IMR-90 (cell line): ENCODE results near the gene EDN2. TPM values are rescaled to one million over a fixed set of nuclear protein-coding genes. Genes with fewer than 3 reads are reported as not detected.

Experiments
- ATAC-seq: fragments of 200-7000 bp; cut with Tn5 transposase; 2 replicates; pipeline ENCODE4 v1.9.1; 2020; ENCODE audit warnings: low read depth, mild to moderate bottlenecking, moderate library complexity
- BruUV-seq: library from RNA; stranded (reverse); fragments of 400-500 nt; replicated peaks from 2 replicates; lab custom pipeline; 2021; lab: Mats Ljungman, UMichigan
- CTCF ChIA-PET: fragments of 300-600 bp; formaldehyde crosslinking; extraction: SDS; loops from one replicate; lab custom pipeline; 2021; ENCODE audit warnings: antibody characterized with exemption; lab: Yijun Ruan, JAX
- POLR2A ChIA-PET: fragments of 300-600 bp; sonication (Branson Sonifier 250); formaldehyde crosslinking; loops from one replicate; lab custom pipeline; 2022; ENCODE audit warnings: antibody characterized with exemption; ENCODE audit not compliant: unreplicated experiment; lab: Charles Lee
- DNase-seq: peaks from one replicate; pipeline ENCODE4 v3.0.0; 2013
- H2AFZ ChIP-seq: replicated peaks from 2 replicates; pipeline ENCODE3; 2013; ENCODE audit warnings: low read length, mild to moderate bottlenecking; ENCODE audit not compliant: poor library complexity
- H2AK5ac ChIP-seq: 2 replicates; pipeline ENCODE4 v1.6.1; 2013; ENCODE audit warnings: low read depth, low read length, inconsistent platforms
- H2AK9ac ChIP-seq: replicated peaks from 2 replicates; pipeline ENCODE3; 2013; ENCODE audit warnings: mild to moderate bottlenecking, low read depth, low read length, moderate library complexity; ENCODE audit not compliant: poor library complexity
- H2BK120ac ChIP-seq: 2 replicates; pipeline ENCODE4 v1.6.1; 2013; ENCODE audit warnings: low read depth, low read length, inconsistent platforms
- H2BK15ac ChIP-seq: 3 replicates; pipeline ENCODE4 v1.6.1; 2013; ENCODE audit warnings: low read depth, low read length, inconsistent platforms
- H2BK20ac ChIP-seq: 2 replicates; pipeline ENCODE4 v1.6.1; 2013; ENCODE audit warnings: low read depth, mild to moderate bottlenecking, inconsistent platforms, low read length, moderate library complexity
- H2BK5ac ChIP-seq: 2 replicates; pipeline ENCODE4 v1.6.1; 2013; ENCODE audit warnings: mild to moderate bottlenecking, low read depth, low read length, inconsistent platforms; ENCODE audit not compliant: poor library complexity, severe bottlenecking
- H3K14ac ChIP-seq: replicated peaks from 2 replicates; pipeline ENCODE4 v1.6.1; 2013; ENCODE audit warnings: low read depth, low read length, inconsistent platforms
- H3K18ac ChIP-seq: 2 replicates; pipeline ENCODE4 v1.6.1; 2013; ENCODE audit warnings: low read depth, low read length, control low read depth
- H3K23ac ChIP-seq: 2 replicates; pipeline ENCODE4 v1.6.1; 2013; ENCODE audit warnings: low read depth, low read length, inconsistent platforms
- H3K27ac ChIP-seq: 2 replicates; pipeline ENCODE4 v1.5.1; 2013; ENCODE audit warnings: mild to moderate bottlenecking, control low read depth, low read length; ENCODE audit not compliant: insufficient read depth
- H3K27me3 ChIP-seq: 2 replicates; pipeline ENCODE4 v1.6.1; 2013; ENCODE audit warnings: low read length; ENCODE audit not compliant: control insufficient read depth, insufficient read depth
- H3K36me3 ChIP-seq: 2 replicates; pipeline ENCODE4 v1.6.1; 2013; ENCODE audit warnings: low read length, mixed read lengths; ENCODE audit not compliant: control insufficient read depth, insufficient read depth
- H3K4ac ChIP-seq: 2 replicates; pipeline ENCODE4 v1.6.1; 2013; ENCODE audit warnings: low read depth, low read length, inconsistent platforms
- H3K4me1 ChIP-seq: 2 replicates; pipeline ENCODE4 v1.6.1; 2013; ENCODE audit warnings: low read length, mixed read lengths; ENCODE audit not compliant: control insufficient read depth, insufficient read depth
- H3K4me2 ChIP-seq: 2 replicates; pipeline ENCODE4 v1.6.1; 2013; ENCODE audit warnings: low read depth, mild to moderate bottlenecking, control low read depth, low read length, moderate library complexity
- H3K4me3 ChIP-seq: 2 replicates; pipeline ENCODE4 v1.5.1; 2013; ENCODE audit warnings: low read depth, mild to moderate bottlenecking, control low read depth, low read length, moderate library complexity; ENCODE audit not compliant: insufficient read depth
- H3K56ac ChIP-seq: 2 replicates; pipeline ENCODE4 v1.6.1; 2013; ENCODE audit warnings: low read length, inconsistent platforms; ENCODE audit not compliant: insufficient read depth; ENCODE audit errors: extremely low read depth
- H3K79me1 ChIP-seq, 2 experiments: 2 replicates each; pipeline ENCODE4 v1.6.1; 2013; ENCODE audit warnings: low read length in 2 of 2, inconsistent platforms in 1 of 2, low read depth in 1 of 2
- H3K9ac ChIP-seq: 2 replicates; pipeline ENCODE4 v1.6.1; 2013; ENCODE audit warnings: low read depth, low read length, control low read depth
- H3K9me1 ChIP-seq: 2 replicates; pipeline ENCODE4 v1.6.1; 2013; ENCODE audit warnings: low read length, inconsistent platforms; ENCODE audit not compliant: insufficient read depth
- H3K9me3 ChIP-seq: 2 replicates; pipeline ENCODE4 v1.6.1; 2013; ENCODE audit warnings: low read length; ENCODE audit not compliant: control insufficient read depth, insufficient read depth
- H4K20me1 ChIP-seq: 2 replicates; pipeline ENCODE4 v1.6.1; 2013; ENCODE audit warnings: low read length, inconsistent platforms; ENCODE audit not compliant: insufficient read depth
- H4K5ac ChIP-seq: 2 replicates; pipeline ENCODE4 v1.6.1; 2013; ENCODE audit warnings: mild to moderate bottlenecking, low read depth, low read length, control low read depth
- H4K8ac ChIP-seq, 2 experiments: 2 replicates each; pipeline ENCODE4 v1.6.1; 2013; ENCODE audit warnings: low read depth in 2 of 2, low read length in 2 of 2, control low read depth in 1 of 2, inconsistent platforms in 1 of 2
- H4K91ac ChIP-seq: 2 replicates; pipeline ENCODE4 v1.6.1; 2013; ENCODE audit warnings: low read depth, low read length, inconsistent platforms; ENCODE audit not compliant: insufficient read depth
- BHLHE40 ChIP-seq: fragments of 150-350 bp; IDR thresholded peaks from 2 replicates; pipeline ENCODE4 v1.6.1; 2016; ENCODE audit warnings: mild to moderate bottlenecking, low read depth, low read length
- CEBPB ChIP-seq: IDR thresholded peaks from 2 replicates; pipeline ENCODE4 v1.6.1; 2012; ENCODE audit warnings: low read depth, low read length, improper control_type of control experiment
- FOS ChIP-seq: fragments of 150-350 bp; IDR thresholded peaks from 2 replicates; pipeline ENCODE4 v1.6.1; 2016; ENCODE audit warnings: low read depth, low read length
- MAFK ChIP-seq: IDR thresholded peaks from 2 replicates; pipeline ENCODE4 v1.6.1; 2012; ENCODE audit warnings: low read depth, low read length, improper control_type of control experiment
- MXI1 ChIP-seq: IDR thresholded peaks from 2 replicates; pipeline ENCODE4 v1.6.1; 2012; ENCODE audit warnings: low read depth, mild to moderate bottlenecking, low read length, moderate library complexity, borderline replicate concordance
- NFE2L2 ChIP-seq: fragments of 150-350 bp; IDR thresholded peaks from 2 replicates; pipeline ENCODE4 v1.6.1; 2016; ENCODE audit warnings: low read depth, mild to moderate bottlenecking, low read length
- RCOR1 ChIP-seq: IDR thresholded peaks from 2 replicates; pipeline ENCODE4 v1.6.1; 2012; ENCODE audit warnings: mild to moderate bottlenecking, low read length, improper control_type of control experiment; ENCODE audit not compliant: insufficient replicate concordance
- RFX5 ChIP-seq: IDR thresholded peaks from 2 replicates; pipeline ENCODE4 v1.8.0; 2012; ENCODE audit warnings: low read depth, mild to moderate bottlenecking, low read length, moderate library complexity
- WGBS, 2 experiments: methylation state at CpG; one replicate each; pipeline versions ENCODE4 v1.1.5 to v1.1.7; 2013; ENCODE audit warnings: missing lambda C conversion rate in 2 of 2; ENCODE audit not compliant: insufficient read length in 1 of 2; ENCODE audit errors: extremely low coverage in 2 of 2; 5-methylcytosine and 5-hydroxymethylcytosine counted together
- dilution Hi-C: fragments of 300-500 bp; cut with HindIII; formaldehyde crosslinking; loops from one replicate; pipeline ENCODE4 v1.14.3; 2018; ENCODE audit warnings: low sequenced_read_pairs; ENCODE audit not compliant: unreplicated experiment
- in situ Hi-C: fragments of 300-500 bp; cut with MboI; formaldehyde crosslinking; loops from 3 replicates; pipeline ENCODE4 v1.14.3; 2019; ENCODE audit warnings: low sequenced_read_pairs, inconsistent platforms, mixed read lengths
- intact Hi-C: fragments of 100-400 bp; cut with micrococcal nuclease; formaldehyde crosslinking; loops from 2 replicates; pipeline ENCODE4 v1.10.0; 2022
- polyA plus RNA-seq, 3 experiments: library from polyadenylated mRNA; depleted of rRNA; stranded (reverse); fragments of >200 nt; gene quantifications; 2 replicates each; pipeline ENCODE4 v1.2.3, GENCODE V29; 2012; ENCODE audit warnings: low replicate concordance in 1 of 3
- total RNA-seq: library from RNA; depleted of rRNA; stranded (reverse); fragments of >200 nt; gene quantifications from 2 replicates; pipeline ENCODE4 v1.2.3, GENCODE V29; 2012
- TF ChIP-seq, protein P1 (sequence below): fragments of 150-350 bp; IDR thresholded peaks from 2 replicates; pipeline ENCODE4 v1.6.1; 2016; ENCODE audit warnings: low read depth, mild to moderate bottlenecking, low read length, moderate library complexity, borderline replicate concordance
- TF ChIP-seq, protein P2 (sequence below): fragments of 150-350 bp; IDR thresholded peaks from 2 replicates; pipeline ENCODE4 v1.6.1; 2017; ENCODE audit warnings: mild to moderate bottlenecking, antibody characterized with exemption, low read length, low read depth
- TF ChIP-seq, protein P3 (sequence below): conservative IDR thresholded peaks from 2 replicates; pipeline ENCODE4 v1.5.1; 2012; ENCODE audit warnings: mild to moderate bottlenecking, low read depth, low read length, improper control_type of control experiment

Gene EDN2
- total and polyA plus RNA-seq, 2 of the 4 experiments (the other 2 are of a cell fraction) = 0.27 TPM; not detected in 1

DNA sequence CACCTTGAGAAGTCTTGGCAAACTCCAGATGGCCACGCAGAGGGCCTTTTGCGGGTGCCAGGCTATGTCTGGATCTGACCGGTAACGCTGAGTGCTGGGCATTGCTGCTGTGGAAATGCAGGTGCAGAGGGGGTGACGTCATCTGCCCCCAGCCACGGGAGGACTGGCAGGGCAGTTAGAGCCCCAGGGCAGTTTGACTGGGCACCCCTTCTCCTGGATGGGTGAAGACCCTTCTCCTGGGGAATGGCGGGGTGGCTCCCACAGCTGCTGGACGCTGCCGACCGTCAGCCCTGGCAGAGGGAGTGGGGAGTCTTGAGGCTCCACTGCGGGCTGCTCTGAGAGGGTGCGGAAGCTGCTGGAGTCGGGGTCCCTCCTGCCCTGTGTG is 12.6 kb upstream of the EDN2 start:
- Histone ChIP-seq H3K18ac (peak overlapping the region; percentile 56), H3K27me3 (no peaks in the 10 kb centered on the region), H3K4me1 (peaks cover 22% of the 10 kb centered on the region), H3K9ac (peak overlapping the region; percentile 17; the same call in 1 of the 2 replicates), H2BK20ac (peak overlapping the region; percentile 74), H2BK120ac (peak overlapping the region; percentile 94), H4K8ac (peak overlapping the region; percentile 87 to 97), H3K4me2 (no peak overlapping the region), H3K36me3 (no peaks in the 10 kb centered on the region), H2BK15ac (peak overlapping the region; percentile 89; the same call in 2 of the 3 replicates), H2BK5ac (peak overlapping the region; percentile 12), H3K23ac (no peak overlapping the region; the same call in 1 of the 2 replicates), H3K79me1 (no peaks in the 10 kb centered on the region), H4K20me1 (no peaks in the 10 kb centered on the region; the same call in 1 of the 2 replicates), H3K27ac (no peak overlapping the region; the same call in 1 of the 2 replicates), H3K4ac (peak overlapping the region; percentile 98), H3K9me1 (peaks cover 27% of the 10 kb centered on the region), H2AK5ac (peak overlapping the region; percentile 92), H2AK9ac (peak overlapping the region; percentile 99), H3K9me3 (no peaks in the 10 kb centered on the region), H4K91ac (peak overlapping the region; percentile 98), H3K56ac (no peak overlapping the region), H4K5ac (peak overlapping the region; percentile 89), H3K14ac (peak overlapping the region; percentile 95), H2AFZ (peak overlapping the region; percentile 82), H3K4me3 (no peak overlapping the region)
- dilution Hi-C loops (no loop called here), intact Hi-C loops (no loop called here), in situ Hi-C loops (no loop called here)
- ChIA-PET POLR2A (interaction anchor here (0.6 kb wide), 2 partner anchors 691 to 778 kb away, joined by 4 read pairs; no protein-coding TSS in a partner anchor), CTCF (no interaction called here)
- ATAC-seq (no peak), DNase-seq (no peak)
- no TSS peak for BruUV-seq
- TF ChIP-seq BHLHE40 (no peak), NFE2L2 (no peak), CEBPB (no peak), RCOR1 (no peak), MXI1 (no peak), FOS (no peak), MAFK (no peak), RFX5 (no peak)
- TF ChIP-seq, protein P1, sequence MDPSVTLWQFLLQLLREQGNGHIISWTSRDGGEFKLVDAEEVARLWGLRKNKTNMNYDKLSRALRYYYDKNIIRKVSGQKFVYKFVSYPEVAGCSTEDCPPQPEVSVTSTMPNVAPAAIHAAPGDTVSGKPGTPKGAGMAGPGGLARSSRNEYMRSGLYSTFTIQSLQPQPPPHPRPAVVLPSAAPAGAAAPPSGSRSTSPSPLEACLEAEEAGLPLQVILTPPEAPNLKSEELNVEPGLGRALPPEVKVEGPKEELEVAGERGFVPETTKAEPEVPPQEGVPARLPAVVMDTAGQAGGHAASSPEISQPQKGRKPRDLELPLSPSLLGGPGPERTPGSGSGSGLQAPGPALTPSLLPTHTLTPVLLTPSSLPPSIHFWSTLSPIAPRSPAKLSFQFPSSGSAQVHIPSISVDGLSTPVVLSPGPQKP = no peak
- TF ChIP-seq, protein P2, sequence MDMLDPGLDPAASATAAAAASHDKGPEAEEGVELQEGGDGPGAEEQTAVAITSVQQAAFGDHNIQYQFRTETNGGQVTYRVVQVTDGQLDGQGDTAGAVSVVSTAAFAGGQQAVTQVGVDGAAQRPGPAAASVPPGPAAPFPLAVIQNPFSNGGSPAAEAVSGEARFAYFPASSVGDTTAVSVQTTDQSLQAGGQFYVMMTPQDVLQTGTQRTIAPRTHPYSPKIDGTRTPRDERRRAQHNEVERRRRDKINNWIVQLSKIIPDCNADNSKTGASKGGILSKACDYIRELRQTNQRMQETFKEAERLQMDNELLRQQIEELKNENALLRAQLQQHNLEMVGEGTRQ = no peak
- TF ChIP-seq, protein P3, sequence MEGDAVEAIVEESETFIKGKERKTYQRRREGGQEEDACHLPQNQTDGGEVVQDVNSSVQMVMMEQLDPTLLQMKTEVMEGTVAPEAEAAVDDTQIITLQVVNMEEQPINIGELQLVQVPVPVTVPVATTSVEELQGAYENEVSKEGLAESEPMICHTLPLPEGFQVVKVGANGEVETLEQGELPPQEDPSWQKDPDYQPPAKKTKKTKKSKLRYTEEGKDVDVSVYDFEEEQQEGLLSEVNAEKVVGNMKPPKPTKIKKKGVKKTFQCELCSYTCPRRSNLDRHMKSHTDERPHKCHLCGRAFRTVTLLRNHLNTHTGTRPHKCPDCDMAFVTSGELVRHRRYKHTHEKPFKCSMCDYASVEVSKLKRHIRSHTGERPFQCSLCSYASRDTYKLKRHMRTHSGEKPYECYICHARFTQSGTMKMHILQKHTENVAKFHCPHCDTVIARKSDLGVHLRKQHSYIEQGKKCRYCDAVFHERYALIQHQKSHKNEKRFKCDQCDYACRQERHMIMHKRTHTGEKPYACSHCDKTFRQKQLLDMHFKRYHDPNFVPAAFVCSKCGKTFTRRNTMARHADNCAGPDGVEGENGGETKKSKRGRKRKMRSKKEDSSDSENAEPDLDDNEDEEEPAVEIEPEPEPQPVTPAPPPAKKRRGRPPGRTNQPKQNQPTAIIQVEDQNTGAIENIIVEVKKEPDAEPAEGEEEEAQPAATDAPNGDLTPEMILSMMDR = no peak
- WGBS, 2 experiments = 82% methylated on average over 3 of the region's 13 CpGs; no CpG with 5 or more reads in 1 of the 2 experiments
